GM12878 (cell line): Measurements from ENCODE around the gene OGDHL. TPM values are rescaled to one million over a fixed set of nuclear protein-coding genes. Genes with fewer than 3 reads are reported as not detected.

Experiments
- ATAC-seq: fragments of 200-7000 bp; cut with Tn5 transposase; 3 replicates; pipeline ENCODE4 v1.9.1; 2020; ENCODE audit warnings: mild to moderate bottlenecking, moderate library complexity
- BruUV-seq: library from RNA; stranded (reverse); fragments of 400-500 nt; replicated peaks from 2 replicates; lab custom pipeline; 2021; lab: Mats Ljungman, UMichigan
- CTCF ChIA-PET: fragments of 300-600 bp; sonication (Branson Sonifier 250); formaldehyde crosslinking; extraction: SDS; loops from one replicate; lab custom pipeline; 2021; ENCODE audit warnings: inconsistent platforms; lab: Yijun Ruan, JAX
- POLR2A ChIA-PET: fragments of 350-600 bp; formaldehyde crosslinking; extraction: SDS; loops from one replicate; lab custom pipeline; 2021; ENCODE audit warnings: inconsistent platforms; lab: Charles Lee
- RAD21 ChIA-PET: fragments of 300-600 bp; sonication (Branson Sonifier 250); formaldehyde crosslinking; loops from one replicate; lab custom pipeline; 2023; ENCODE audit warnings: antibody characterized with exemption; ENCODE audit not compliant: unreplicated experiment; lab: Charles Lee
- SMC1A ChIA-PET: fragments of 300-600 bp; sonication (Branson Sonifier 250); formaldehyde crosslinking; loops from one replicate; lab custom pipeline; 2023; ENCODE audit not compliant: unreplicated experiment, uncharacterized antibody; lab: Charles Lee
- DNase-seq: peaks from one replicate; pipeline ENCODE4 v3.0.0-alpha.2; 2011; ENCODE audit warnings: low read depth, low spot score
- FAIRE-seq: peaks from 3 replicates; lab custom pipeline; 2011; peaks lifted over from hg19 to GRCh38; lab: Jason Lieb, UNC
- H2AFZ ChIP-seq: 2 replicates; pipeline ENCODE4 v1.6.0; 2011; ENCODE audit warnings: low read depth, low read length, control low read depth; ENCODE audit not compliant: control insufficient read depth
- H3K27ac ChIP-seq: 2 replicates; pipeline ENCODE4 v1.5.1; 2011; ENCODE audit warnings: control low read depth; ENCODE audit not compliant: control insufficient read depth, insufficient read depth
- H3K27me3 ChIP-seq, 2 experiments: replicated peaks in 1 of 2; 2 replicates each; pipeline versions ENCODE4 v1.6.0 to v1.6.1; 2011; ENCODE audit warnings: low read length in 1 of 2; ENCODE audit not compliant: control insufficient read depth in 2 of 2, insufficient read depth in 2 of 2
- H3K36me3 ChIP-seq, 2 experiments: 2 replicates each; pipeline ENCODE4 v1.5.1; 2011; ENCODE audit warnings: low read length in 1 of 2; ENCODE audit not compliant: control insufficient read depth in 2 of 2, insufficient read depth in 2 of 2
- H3K4me1 ChIP-seq: 2 replicates; pipeline ENCODE4 v1.6.1; 2011; ENCODE audit warnings: mild to moderate bottlenecking, low read length, moderate library complexity, mixed read lengths; ENCODE audit not compliant: control insufficient read depth, insufficient read depth
- H3K4me2 ChIP-seq: 2 replicates; pipeline ENCODE4 v1.6.0; 2011; ENCODE audit warnings: control low read depth; ENCODE audit not compliant: control insufficient read depth, insufficient read depth
- H3K4me3 ChIP-seq: fragments of 200-600 bp; sonication (generic); 2 replicates; pipeline ENCODE4 v1.5.1; 2016
- H3K79me2 ChIP-seq: 2 replicates; pipeline ENCODE4 v1.6.0; 2011; ENCODE audit warnings: low read length; ENCODE audit not compliant: control insufficient read depth, insufficient read depth
- H3K9ac ChIP-seq: 2 replicates; pipeline ENCODE4 v1.8.0; 2011; ENCODE audit warnings: low read length, control low read depth, mixed read lengths; ENCODE audit not compliant: control insufficient read depth, insufficient read depth
- H3K9me3 ChIP-seq: replicated peaks from 3 replicates; pipeline ENCODE4 v1.5.1; 2011; ENCODE audit warnings: mild to moderate bottlenecking, low read length; ENCODE audit not compliant: control insufficient read depth, insufficient read depth
- H4K20me1 ChIP-seq: 2 replicates; pipeline ENCODE4 v1.6.0; 2011; ENCODE audit not compliant: control insufficient read depth, insufficient read depth
- ASH2L ChIP-seq: fragments of 300-600, 200-600 bp; sonication (generic); IDR thresholded peaks from 2 replicates; pipeline ENCODE4 v1.6.1; 2017; ENCODE audit warnings: low read depth, mild to moderate bottlenecking, borderline replicate concordance
- CHD2 ChIP-seq: IDR thresholded peaks from 2 replicates; pipeline ENCODE4 v1.6.1; 2011; ENCODE audit warnings: low read depth, low read length, improper control_type of control experiment, borderline replicate concordance
- CHD4 ChIP-seq: fragments of 200-600 bp; sonication (generic); IDR thresholded peaks from 2 replicates; pipeline ENCODE4 v1.6.1; 2016; ENCODE audit warnings: mild to moderate bottlenecking
- CREM ChIP-seq: IDR thresholded peaks from 2 replicates; pipeline ENCODE4 v1.6.1; 2014; ENCODE audit warnings: antibody characterized with exemption, low read depth
- NFYB ChIP-seq: IDR thresholded peaks from 2 replicates; pipeline ENCODE4 v1.6.1; 2011; ENCODE audit warnings: low read depth, mild to moderate bottlenecking, low read length, improper control_type of control experiment, moderate library complexity; ENCODE audit not compliant: insufficient read depth
- NR2F1 ChIP-seq: fragments of 450-650 bp; conservative IDR thresholded peaks from 2 replicates; pipeline ENCODE4 v1.6.1; 2017; ENCODE audit warnings: mild to moderate bottlenecking
- POLR2A ChIP-seq: IDR thresholded peaks from 2 replicates; pipeline ENCODE4 v1.6.1; 2011; ENCODE audit warnings: low read depth, mild to moderate bottlenecking, low read length
- RAD21 ChIP-seq: IDR thresholded peaks from 2 replicates; pipeline ENCODE4 v1.6.1; 2011; ENCODE audit warnings: mild to moderate bottlenecking, low read depth, low read length, moderate library complexity; ENCODE audit not compliant: insufficient read depth
- RAD51 ChIP-seq: fragments of 450-650 bp; IDR thresholded peaks from 2 replicates; pipeline ENCODE4 v1.6.1; 2016; ENCODE audit warnings: moderate library complexity, mild to moderate bottlenecking, inconsistent platforms
- RB1 ChIP-seq: fragments of 450-650 bp; formaldehyde crosslinking; IDR thresholded peaks from 2 replicates; pipeline ENCODE4 v1.6.1; 2017; ENCODE audit warnings: mild to moderate bottlenecking, borderline replicate concordance
- RFX5 ChIP-seq: IDR thresholded peaks from 2 replicates; pipeline ENCODE4 v1.6.1; 2011; ENCODE audit warnings: low read depth, low read length, improper control_type of control experiment
- SMAD5 ChIP-seq: IDR thresholded peaks from 2 replicates; pipeline ENCODE4 v1.6.1; 2016; ENCODE audit warnings: antibody characterized with exemption, low read depth
- SUPT20H ChIP-seq: IDR thresholded peaks from 2 replicates; pipeline ENCODE4 v1.6.1; 2011; ENCODE audit warnings: low read depth, mild to moderate bottlenecking, low read length, moderate library complexity, borderline replicate concordance; ENCODE audit not compliant: control insufficient read depth
- ZBED1 ChIP-seq: IDR thresholded peaks from 2 replicates; pipeline ENCODE4 v1.6.1; 2016; ENCODE audit warnings: borderline replicate concordance
- ZNF622 ChIP-seq: fragments of 450-650 bp; IDR thresholded peaks from 2 replicates; pipeline ENCODE4 v1.6.1; 2017; ENCODE audit warnings: mild to moderate bottlenecking, inconsistent platforms
- WGBS: methylation state at CpG from one replicate; pipeline ENCODE4 v1.1.6; 2016; ENCODE audit warnings: low lambda C conversion rate; ENCODE audit not compliant: insufficient replicate concordance, insufficient coverage; ENCODE audit errors: missing lambda C conversion rate; 5-methylcytosine and 5-hydroxymethylcytosine counted together
- in situ Hi-C: fragments of 300-500 bp; cut with MboI; formaldehyde crosslinking; loops from 9 replicates; pipeline ENCODE4 v1.14.3; 2018; ENCODE audit warnings: mixed read lengths
- intact Hi-C: fragments of 100-400 bp; cut with micrococcal nuclease; formaldehyde crosslinking; loops from one replicate; pipeline ENCODE4 v1.14.2; 2022; ENCODE audit not compliant: unreplicated experiment
- polyA plus RNA-seq, 11 experiments: library from polyadenylated mRNA; depleted of rRNA in 4 of 11; unstranded in 6 of 11; stranded (reverse) in 5 of 11; fragments of >200 nt; fragmentation: Nextera tagmentation in 4 of 11; fragmentation: Illumina TruSeq in 1 of 11; extraction: Ambion mirVana in 4 of 11; extraction: Trizol in 1 of 11; gene quantifications; 1 replicate in 1 of 11; 2 replicates in 10 of 11; pipeline versions ENCODE4 v1.2.1 to v1.2.3, GENCODE V29; 2011 to 2016; ENCODE audit warnings: inconsistent platforms in 2 of 11, missing spikeins in 2 of 11, low read depth in 1 of 11
- total RNA-seq, 4 experiments: library from RNA; depleted of rRNA in 3 of 4; stranded (reverse); fragments of >200 nt in 3 of 4; fragmentation: Illumina TruSeq in 1 of 4; extraction: Trizol in 1 of 4; gene quantifications; 2 replicates each; pipeline versions ENCODE4 v1.2.1 to v1.2.3, GENCODE V29; 2013 to 2021
- TF ChIP-seq, protein P1 (sequence below): IDR thresholded peaks from 2 replicates; pipeline ENCODE4 v1.6.1; 2011; ENCODE audit warnings: mild to moderate bottlenecking, low read depth, low read length, moderate library complexity; ENCODE audit not compliant: insufficient replicate concordance
- TF ChIP-seq, protein P2 (sequence below): fragments of 450-650 bp; IDR thresholded peaks from 2 replicates; pipeline ENCODE4 v1.6.1; 2017; ENCODE audit warnings: mild to moderate bottlenecking, low read depth, inconsistent platforms; ENCODE audit not compliant: poor library complexity, severe bottlenecking
- TF ChIP-seq, protein P3 (sequence below): IDR thresholded peaks from 2 replicates; pipeline ENCODE4 v1.6.1; 2012; ENCODE audit warnings: low read depth, low read length, improper control_type of control experiment
- TF ChIP-seq, protein P4 (sequence below): fragments of 450-650 bp; IDR thresholded peaks from 2 replicates; pipeline ENCODE4 v1.6.1; 2016; ENCODE audit warnings: mild to moderate bottlenecking
- TF ChIP-seq, protein P5 (sequence below): IDR thresholded peaks from 2 replicates; pipeline ENCODE4 v1.6.1; 2011; ENCODE audit warnings: low read depth, mild to moderate bottlenecking, low read length, moderate library complexity, borderline replicate concordance; ENCODE audit errors: extremely low read depth

Gene OGDHL
- total and polyA plus RNA-seq, 10 of the 15 experiments (the other 5 are each of a cell fraction or from before 2014, with no cell fraction given), result 0.02 to 13.3 (median 0.34) TPM

DNA sequence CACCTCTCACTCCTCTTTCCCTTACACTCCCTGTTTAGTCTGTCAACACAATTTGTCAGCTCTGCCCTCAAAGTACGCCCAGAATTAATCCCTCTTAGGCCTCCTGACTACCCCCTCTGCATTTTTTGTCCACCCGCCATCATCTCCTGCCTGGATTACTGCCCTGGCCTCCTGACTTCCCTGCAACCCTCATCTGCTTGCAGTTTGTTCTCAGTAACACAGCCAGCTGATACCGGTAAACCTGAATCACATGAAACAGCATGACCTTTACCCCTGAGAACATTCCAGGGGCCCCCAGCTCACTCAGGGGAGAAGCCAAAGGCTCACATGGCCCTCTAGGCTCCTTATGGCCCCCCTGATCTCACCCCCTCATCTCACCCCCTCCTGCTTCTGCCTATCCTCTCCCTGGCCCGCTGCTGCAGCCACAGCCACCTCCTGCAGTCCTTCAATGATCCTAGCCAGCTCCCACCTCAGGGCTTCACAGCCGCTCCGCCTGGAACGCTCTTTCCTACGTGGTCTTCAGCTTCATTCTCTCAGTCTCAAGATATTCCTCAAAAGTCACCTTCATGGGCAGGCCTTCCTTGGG, 73.8 kb downstream of the OGDHL start:
- Histone ChIP-seq H3K27ac (no peak overlapping the region), H3K9me3 (no peaks in the 10 kb centered on the region; the same call in 2 of the 3 replicates), H3K4me2 (no peak overlapping the region), H3K36me3 (no peaks in the 10 kb centered on the region), H3K4me3 (no peak overlapping the region), H2AFZ (no peak overlapping the region), H3K4me1 (no peaks in the 10 kb centered on the region), H3K27me3 (peaks cover 10 to 13% of the 10 kb centered on the region in 2 experiments; a peak in 3 of 4 replicates), H3K9ac (no peak overlapping the region), H3K79me2 (no peaks in the 10 kb centered on the region), H4K20me1 (no peaks in the 10 kb centered on the region)
- ATAC-seq (no peak), DNase-seq (no peak), FAIRE-seq (no peak)
- TF ChIP-seq SMAD5, result no peak
- TF ChIP-seq CHD4, result no peak
- TF ChIP-seq ASH2L, result no peak
- no peak for TF ChIP-seq ZBED1
- TF ChIP-seq, protein P1, sequence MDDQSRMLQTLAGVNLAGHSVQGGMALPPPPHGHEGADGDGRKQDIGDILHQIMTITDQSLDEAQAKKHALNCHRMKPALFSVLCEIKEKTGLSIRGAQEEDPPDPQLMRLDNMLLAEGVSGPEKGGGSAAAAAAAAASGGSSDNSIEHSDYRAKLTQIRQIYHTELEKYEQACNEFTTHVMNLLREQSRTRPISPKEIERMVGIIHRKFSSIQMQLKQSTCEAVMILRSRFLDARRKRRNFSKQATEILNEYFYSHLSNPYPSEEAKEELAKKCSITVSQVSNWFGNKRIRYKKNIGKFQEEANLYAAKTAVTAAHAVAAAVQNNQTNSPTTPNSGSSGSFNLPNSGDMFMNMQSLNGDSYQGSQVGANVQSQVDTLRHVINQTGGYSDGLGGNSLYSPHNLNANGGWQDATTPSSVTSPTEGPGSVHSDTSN, result no peak
- TF ChIP-seq, protein P2, sequence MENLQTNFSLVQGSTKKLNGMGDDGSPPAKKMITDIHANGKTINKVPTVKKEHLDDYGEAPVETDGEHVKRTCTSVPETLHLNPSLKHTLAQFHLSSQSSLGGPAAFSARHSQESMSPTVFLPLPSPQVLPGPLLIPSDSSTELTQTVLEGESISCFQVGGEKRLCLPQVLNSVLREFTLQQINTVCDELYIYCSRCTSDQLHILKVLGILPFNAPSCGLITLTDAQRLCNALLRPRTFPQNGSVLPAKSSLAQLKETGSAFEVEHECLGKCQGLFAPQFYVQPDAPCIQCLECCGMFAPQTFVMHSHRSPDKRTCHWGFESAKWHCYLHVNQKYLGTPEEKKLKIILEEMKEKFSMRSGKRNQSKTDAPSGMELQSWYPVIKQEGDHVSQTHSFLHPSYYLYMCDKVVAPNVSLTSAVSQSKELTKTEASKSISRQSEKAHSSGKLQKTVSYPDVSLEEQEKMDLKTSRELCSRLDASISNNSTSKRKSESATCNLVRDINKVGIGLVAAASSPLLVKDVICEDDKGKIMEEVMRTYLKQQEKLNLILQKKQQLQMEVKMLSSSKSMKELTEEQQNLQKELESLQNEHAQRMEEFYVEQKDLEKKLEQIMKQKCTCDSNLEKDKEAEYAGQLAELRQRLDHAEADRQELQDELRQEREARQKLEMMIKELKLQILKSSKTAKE, result no peak
- TF ChIP-seq ZNF622, result no peak
- TF ChIP-seq CREM, result no peak
- TF ChIP-seq POLR2A, result no peak
- TF ChIP-seq, protein P3, sequence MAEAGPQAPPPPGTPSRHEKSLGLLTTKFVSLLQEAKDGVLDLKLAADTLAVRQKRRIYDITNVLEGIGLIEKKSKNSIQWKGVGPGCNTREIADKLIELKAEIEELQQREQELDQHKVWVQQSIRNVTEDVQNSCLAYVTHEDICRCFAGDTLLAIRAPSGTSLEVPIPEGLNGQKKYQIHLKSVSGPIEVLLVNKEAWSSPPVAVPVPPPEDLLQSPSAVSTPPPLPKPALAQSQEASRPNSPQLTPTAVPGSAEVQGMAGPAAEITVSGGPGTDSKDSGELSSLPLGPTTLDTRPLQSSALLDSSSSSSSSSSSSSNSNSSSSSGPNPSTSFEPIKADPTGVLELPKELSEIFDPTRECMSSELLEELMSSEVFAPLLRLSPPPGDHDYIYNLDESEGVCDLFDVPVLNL, result no peak
- no peak for TF ChIP-seq NR2F1
- TF ChIP-seq RFX5, result no peak
- no peak for TF ChIP-seq CHD2
- TF ChIP-seq, protein P4, sequence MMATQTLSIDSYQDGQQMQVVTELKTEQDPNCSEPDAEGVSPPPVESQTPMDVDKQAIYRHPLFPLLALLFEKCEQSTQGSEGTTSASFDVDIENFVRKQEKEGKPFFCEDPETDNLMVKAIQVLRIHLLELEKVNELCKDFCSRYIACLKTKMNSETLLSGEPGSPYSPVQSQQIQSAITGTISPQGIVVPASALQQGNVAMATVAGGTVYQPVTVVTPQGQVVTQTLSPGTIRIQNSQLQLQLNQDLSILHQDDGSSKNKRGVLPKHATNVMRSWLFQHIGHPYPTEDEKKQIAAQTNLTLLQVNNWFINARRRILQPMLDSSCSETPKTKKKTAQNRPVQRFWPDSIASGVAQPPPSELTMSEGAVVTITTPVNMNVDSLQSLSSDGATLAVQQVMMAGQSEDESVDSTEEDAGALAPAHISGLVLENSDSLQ, result no peak
- no peak for TF ChIP-seq RAD21
- TF ChIP-seq RB1, result no peak
- TF ChIP-seq, protein P5, sequence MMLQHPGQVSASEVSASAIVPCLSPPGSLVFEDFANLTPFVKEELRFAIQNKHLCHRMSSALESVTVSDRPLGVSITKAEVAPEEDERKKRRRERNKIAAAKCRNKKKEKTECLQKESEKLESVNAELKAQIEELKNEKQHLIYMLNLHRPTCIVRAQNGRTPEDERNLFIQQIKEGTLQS, result no peak
- TF ChIP-seq RAD51, result no peak
- TF ChIP-seq NFYB, result no peak
- TF ChIP-seq SUPT20H, result no peak
- 38% methylated on average over 8 of the region's 8 CpGs for WGBS
- ChIA-PET SMC1A (no interaction called here), RAD21 (interaction anchor here (0.6 kb wide), 1 partner anchor 120 kb away, joined by 3 read pairs; no protein-coding TSS in a partner anchor), POLR2A (no interaction called here), CTCF (no interaction called here)
- in situ Hi-C loops, result no loop called here
- intact Hi-C loops, result no loop called here
- BruUV-seq, result no TSS peak
